Endodermal cell (in vitro differentiated cells): ENCODE results near the gene TSPAN9. TPM values are rescaled to one million over a fixed set of nuclear protein-coding genes. Genes with fewer than 3 reads are reported as not detected.

Source experiments
- DNase-seq: peaks from one replicate; pipeline ENCODE4 v3.0.0-alpha.2; 2017
- H3K27ac ChIP-seq: 2 replicates; pipeline ENCODE4 v1.5.1; 2013; ENCODE audit warnings: mild to moderate bottlenecking, low read depth, low read length, moderate library complexity
- H3K27me3 ChIP-seq: 2 replicates; pipeline ENCODE4 v1.6.1; 2013; ENCODE audit warnings: mild to moderate bottlenecking, low read length, moderate library complexity; ENCODE audit not compliant: insufficient read depth, control insufficient read depth, poor library complexity, severe bottlenecking
- H3K36me3 ChIP-seq: 2 replicates; pipeline ENCODE4 v1.7.0; 2013; ENCODE audit warnings: mild to moderate bottlenecking, low read length, moderate library complexity; ENCODE audit not compliant: control insufficient read depth, insufficient read depth
- H3K4me1 ChIP-seq: one replicate; pipeline ENCODE4 v1.7.0; 2013; ENCODE audit warnings: low read length; ENCODE audit not compliant: control insufficient read depth, insufficient read depth
- H3K4me3 ChIP-seq: 2 replicates; pipeline ENCODE4 v1.5.1; 2013; ENCODE audit warnings: mild to moderate bottlenecking, low read length, moderate library complexity
- H3K9ac ChIP-seq: 2 replicates; pipeline ENCODE4 v1.6.1; 2013; ENCODE audit warnings: mild to moderate bottlenecking, low read length, moderate library complexity; ENCODE audit not compliant: poor library complexity, severe bottlenecking; ENCODE audit errors: extremely low read depth
- H3K9me3 ChIP-seq: 2 replicates; pipeline ENCODE4 v1.6.1; 2013; ENCODE audit warnings: mild to moderate bottlenecking, low read length, moderate library complexity; ENCODE audit not compliant: control insufficient read depth
- H3K27ac Mint-ChIP-seq: 2 replicates; pipeline ENCODE4 v1.8.0; 2020; ENCODE audit warnings: mixed read lengths
- H3K27me3 Mint-ChIP-seq: 2 replicates; pipeline ENCODE4 v1.8.0; 2021; ENCODE audit warnings: mild to moderate bottlenecking, mixed read lengths; ENCODE audit not compliant: insufficient read depth
- H3K36me3 Mint-ChIP-seq: 2 replicates; pipeline ENCODE4 v1.8.0; 2020; ENCODE audit warnings: low read depth, mixed read lengths
- H3K4me1 Mint-ChIP-seq: 2 replicates; pipeline ENCODE4 v1.8.0; 2020; ENCODE audit warnings: mixed read lengths
- H3K4me3 Mint-ChIP-seq: 2 replicates; pipeline ENCODE4 v1.8.0; 2020; ENCODE audit warnings: mild to moderate bottlenecking, moderate library complexity, mixed read lengths
- H3K9me3 Mint-ChIP-seq: 2 replicates; pipeline ENCODE4 v1.8.0; 2020; ENCODE audit warnings: mild to moderate bottlenecking, mixed read lengths
- WGBS, 2 experiments: methylation state at CpG; one replicate each; pipeline versions ENCODE4 v1.1.5 to v1.1.7; 2013; ENCODE audit warnings: missing lambda C conversion rate in 2 of 2, mixed read lengths in 1 of 2; ENCODE audit not compliant: insufficient coverage in 1 of 2, insufficient read length in 1 of 2; 5-methylcytosine and 5-hydroxymethylcytosine counted together
- total RNA-seq, 2 donors: library from RNA; stranded (reverse); fragmentation: NEBNext Ultra II Directional in 1 of 2; extraction: Animal tissue kit (Norgen Biotek cat#: 25700) in 1 of 2; gene quantifications; 2 replicates in 1 of 2; 3 replicates in 1 of 2; pipeline ENCODE4 v1.2.1, GENCODE V29; 2021
- TF ChIP-seq, protein P1 (sequence below): fragments of 200-600 bp; sonication (generic); conservative IDR thresholded peaks from 2 replicates; pipeline ENCODE4 v1.5.0; 2021; ENCODE audit warnings: antibody characterized with exemption, mild to moderate bottlenecking

Gene TSPAN9
- total RNA-seq, 2 donors from 2014 or later, result 31.9 to 80.8 TPM

DNA sequence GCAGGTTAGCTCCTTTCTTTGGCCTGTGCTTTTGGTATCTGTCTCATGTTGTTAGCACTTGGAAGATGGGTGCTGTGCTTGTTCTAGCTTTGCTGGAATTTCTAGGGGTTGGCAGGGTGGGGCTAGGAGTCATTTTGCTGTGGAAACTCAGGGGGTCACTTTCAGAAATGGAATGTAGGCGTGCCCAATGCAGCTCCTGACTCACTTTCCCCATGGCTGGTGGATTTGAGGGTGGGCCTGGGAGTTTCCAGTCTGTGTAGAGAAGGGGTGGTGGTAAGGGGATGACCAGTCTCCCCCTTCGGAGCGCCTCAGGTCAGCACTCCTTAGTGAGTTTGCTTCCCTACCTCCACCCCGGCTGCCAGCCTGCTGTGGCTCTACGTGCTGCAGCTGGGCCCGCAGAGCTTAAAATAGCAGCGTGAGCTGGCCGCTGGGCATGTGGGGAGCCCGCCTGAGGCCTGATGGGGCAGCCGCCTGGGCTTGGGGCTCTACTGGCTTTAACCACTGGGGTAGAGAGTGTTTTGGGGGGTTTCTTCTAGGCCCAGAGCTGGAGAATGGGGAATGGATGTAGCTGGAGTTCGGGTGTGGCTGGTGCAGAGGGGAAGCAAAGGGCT is 108.2 kb downstream of the TSPAN9 start:
- Histone ChIP-seq H3K36me3 (no peaks in the 10 kb centered on the region), H3K27ac (no peak overlapping the region), H3K4me1 (no peaks in the 10 kb centered on the region), H3K9me3 (no peaks in the 10 kb centered on the region), H3K9ac (no peak overlapping the region), H3K4me3 (no peak overlapping the region), H3K27me3 (no peaks in the 10 kb centered on the region)
- no peak overlapping the region for H3K4me3 Mint-ChIP-seq
- no peaks in the 10 kb centered on the region for H3K9me3 Mint-ChIP-seq
- no peaks in the 10 kb centered on the region for H3K27me3 Mint-ChIP-seq
- DNase-seq, result peak; percentile 50
- 94 to 100% methylated on average over 1 to 11 of the region's 11 CpGs for whole genome bisulfite sequencing, 2 experiments
- TF ChIP-seq, protein P1, sequence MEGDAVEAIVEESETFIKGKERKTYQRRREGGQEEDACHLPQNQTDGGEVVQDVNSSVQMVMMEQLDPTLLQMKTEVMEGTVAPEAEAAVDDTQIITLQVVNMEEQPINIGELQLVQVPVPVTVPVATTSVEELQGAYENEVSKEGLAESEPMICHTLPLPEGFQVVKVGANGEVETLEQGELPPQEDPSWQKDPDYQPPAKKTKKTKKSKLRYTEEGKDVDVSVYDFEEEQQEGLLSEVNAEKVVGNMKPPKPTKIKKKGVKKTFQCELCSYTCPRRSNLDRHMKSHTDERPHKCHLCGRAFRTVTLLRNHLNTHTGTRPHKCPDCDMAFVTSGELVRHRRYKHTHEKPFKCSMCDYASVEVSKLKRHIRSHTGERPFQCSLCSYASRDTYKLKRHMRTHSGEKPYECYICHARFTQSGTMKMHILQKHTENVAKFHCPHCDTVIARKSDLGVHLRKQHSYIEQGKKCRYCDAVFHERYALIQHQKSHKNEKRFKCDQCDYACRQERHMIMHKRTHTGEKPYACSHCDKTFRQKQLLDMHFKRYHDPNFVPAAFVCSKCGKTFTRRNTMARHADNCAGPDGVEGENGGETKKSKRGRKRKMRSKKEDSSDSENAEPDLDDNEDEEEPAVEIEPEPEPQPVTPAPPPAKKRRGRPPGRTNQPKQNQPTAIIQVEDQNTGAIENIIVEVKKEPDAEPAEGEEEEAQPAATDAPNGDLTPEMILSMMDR, result no peak
- no peaks in the 10 kb centered on the region for H3K36me3 Mint-ChIP-seq
- H3K27ac Mint-ChIP-seq, result no peak overlapping the region
- H3K4me1 Mint-ChIP-seq, result peaks cover 13% of the 10 kb centered on the region

DNA sequence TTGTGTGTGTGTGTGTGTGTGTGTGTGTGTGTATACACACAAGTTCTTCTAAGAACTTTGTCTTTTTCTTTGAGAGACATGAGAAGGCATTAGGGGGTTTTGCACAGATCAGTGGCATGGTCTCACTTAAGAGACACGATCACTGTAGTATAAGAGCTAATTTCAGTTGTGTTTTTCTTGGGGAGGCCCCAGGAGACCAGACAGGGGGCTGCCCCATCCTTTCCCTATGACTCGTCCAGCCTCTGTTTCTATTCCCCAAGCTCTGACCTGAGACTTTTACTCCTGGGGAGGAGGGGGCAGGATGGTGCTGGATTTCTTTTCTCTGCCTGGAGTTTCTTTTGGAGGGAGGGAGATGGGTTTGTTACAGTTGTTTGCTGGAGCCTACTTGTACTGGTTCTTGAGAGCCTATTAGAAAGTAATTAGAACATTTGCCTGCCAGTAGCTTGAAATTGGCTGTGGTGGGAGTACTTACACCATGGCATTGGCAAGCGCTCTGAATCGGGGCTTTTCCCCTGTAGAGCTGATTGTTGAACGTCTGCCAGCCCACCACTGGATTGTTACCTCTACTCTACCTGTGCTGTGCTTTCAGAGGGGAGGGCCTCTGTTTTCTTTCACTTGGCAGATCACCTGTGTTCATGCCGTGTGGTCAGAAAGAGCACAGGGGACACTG is 109.5 kb downstream of the TSPAN9 start:
- Mint-ChIP-seq H3K36me3 (no peaks in the 10 kb centered on the region), H3K27ac (no peak overlapping the region), H3K4me3 (no peak overlapping the region), H3K9me3 (no peaks in the 10 kb centered on the region), H3K4me1 (peaks cover 13% of the 10 kb centered on the region), H3K27me3 (no peaks in the 10 kb centered on the region)
- no peak for DNase-seq
- Histone ChIP-seq H3K27ac (no peak overlapping the region), H3K4me3 (no peak overlapping the region), H3K27me3 (no peaks in the 10 kb centered on the region), H3K9ac (no peak overlapping the region), H3K36me3 (no peaks in the 10 kb centered on the region), H3K9me3 (no peaks in the 10 kb centered on the region), H3K4me1 (no peaks in the 10 kb centered on the region)
- TF ChIP-seq, protein P1, result no peak
- 87 to 92% methylated on average over 4 to 6 of the region's 6 CpGs for WGBS, 2 experiments

DNA sequence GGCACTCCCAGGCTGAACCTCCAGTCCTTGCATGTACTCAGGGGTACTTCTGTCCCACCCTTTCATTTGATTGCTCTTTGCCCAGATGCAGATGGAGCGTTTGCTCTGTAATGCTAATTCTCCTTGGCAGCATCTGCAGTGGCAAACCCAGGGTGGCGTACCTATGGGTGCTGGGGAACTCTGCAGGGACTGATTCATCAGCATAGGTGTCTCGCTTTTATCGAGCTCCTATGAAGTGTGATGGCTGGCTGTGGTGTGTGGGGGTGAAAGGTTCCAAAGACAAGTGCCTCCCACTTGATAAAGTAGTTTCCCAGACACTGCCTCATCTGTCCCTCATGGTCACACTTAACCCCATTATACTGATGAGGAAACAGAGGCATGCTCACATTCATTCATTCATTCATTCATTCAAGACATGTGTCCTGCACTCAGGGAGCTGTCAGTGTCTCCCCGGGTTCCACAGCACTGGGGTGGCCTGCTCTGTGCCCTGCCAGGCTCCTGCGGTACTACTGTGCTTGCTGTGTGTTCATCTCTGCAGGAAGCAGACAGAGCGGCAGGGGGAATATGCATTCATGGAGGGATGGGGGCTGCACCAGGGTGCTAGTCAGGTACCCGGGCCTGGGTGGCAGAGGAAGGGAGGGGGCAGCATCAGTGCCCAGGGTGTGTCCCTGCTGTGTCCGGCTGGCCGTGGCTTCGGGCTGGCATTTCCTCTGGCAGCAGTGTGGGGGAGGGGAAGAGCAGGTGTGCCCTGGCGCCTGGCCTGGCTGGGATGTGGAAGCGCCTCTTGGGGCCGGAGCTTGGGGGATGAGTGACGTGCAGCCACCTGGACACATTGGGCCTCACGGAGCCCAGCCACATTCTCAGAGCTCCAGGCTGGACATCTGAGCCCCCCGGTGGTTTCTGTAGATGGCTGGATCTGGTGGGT is 110.9 kb downstream of the TSPAN9 start:
- H3K9me3 ChIP-seq, result no peaks in the 10 kb centered on the region
- TF ChIP-seq, protein P1, result no peak
- no peaks in the 10 kb centered on the region for H3K27me3 ChIP-seq
- Mint-ChIP-seq H3K4me1 (peaks cover 13% of the 10 kb centered on the region), H3K9me3 (no peaks in the 10 kb centered on the region), H3K27ac (no peak overlapping the region), H3K27me3 (no peaks in the 10 kb centered on the region), H3K36me3 (no peaks in the 10 kb centered on the region), H3K4me3 (no peak overlapping the region)
- no peak overlapping the region for H3K27ac ChIP-seq
- WGBS, 2 experiments, result 94 to 100% methylated on average over 2 to 17 of the region's 17 CpGs
- no peaks in the 10 kb centered on the region for H3K4me1 ChIP-seq
- H3K36me3 ChIP-seq, result no peaks in the 10 kb centered on the region
- no peak overlapping the region for H3K4me3 ChIP-seq
- no peak for DNase-seq
- H3K9ac ChIP-seq, result no peak overlapping the region
